Caco-2 (cell line): ENCODE data around the gene RAB3A. TPM values are rescaled to one million over a fixed set of nuclear protein-coding genes. Genes with fewer than 3 reads are reported as not detected.

ENCODE experiments used
- BruUV-seq: library from RNA; stranded (reverse); fragments of 400-500 nt; replicated peaks from 2 replicates; lab custom pipeline; 2021; lab: Mats Ljungman, UMichigan
- CTCF ChIA-PET: fragments of 300-600 bp; sonication (Branson Sonifier 250); formaldehyde crosslinking; loops from one replicate; lab custom pipeline; 2022; ENCODE audit warnings: antibody characterized with exemption; lab: Charles Lee
- POLR2A ChIA-PET: fragments of 300-600 bp; sonication (Branson Sonifier 250); formaldehyde crosslinking; loops from one replicate; lab custom pipeline; 2022; ENCODE audit warnings: antibody characterized with exemption; lab: Charles Lee
- DNase-seq, 2 experiments: peaks; one replicate each; pipeline versions ENCODE4 v3.0.0 to v3.0.0-alpha.2; 2020 to 2022
- H3K27me3 ChIP-seq: replicated peaks from 2 replicates; pipeline ENCODE4 v1.6.0; 2011; ENCODE audit warnings: low read length; ENCODE audit not compliant: control insufficient read depth, insufficient read depth
- H3K36me3 ChIP-seq: 2 replicates; pipeline ENCODE4 v1.5.1; 2011; ENCODE audit warnings: low read length; ENCODE audit not compliant: control insufficient read depth, insufficient read depth
- H3K4me1 ChIP-seq: fragments of 250-450 bp; sonication (Bioruptor Pico); 2 replicates; pipeline ENCODE4 v1.5.1; 2020; ENCODE audit warnings: mild to moderate bottlenecking
- H3K4me3 ChIP-seq: 2 replicates; pipeline ENCODE4 v1.5.1; 2011; ENCODE audit warnings: low read depth, mild to moderate bottlenecking, control low read depth, low read length
- H3K9me3 ChIP-seq: fragments of 250-450 bp; sonication (Bioruptor Pico); 2 replicates; pipeline ENCODE4 v1.5.1; 2020; ENCODE audit warnings: mild to moderate bottlenecking, moderate library complexity
- H3K27ac Mint-ChIP-seq: one replicate; pipeline ENCODE4 v1.8.0; 2022; ENCODE audit warnings: mixed read lengths; ENCODE audit not compliant: unreplicated experiment
- H3K27me3 Mint-ChIP-seq: one replicate; pipeline ENCODE4 v1.8.0; 2022; ENCODE audit warnings: mixed read lengths; ENCODE audit not compliant: insufficient read depth, unreplicated experiment
- H3K36me3 Mint-ChIP-seq: one replicate; pipeline ENCODE4 v1.8.0; 2022; ENCODE audit warnings: mild to moderate bottlenecking, mixed read lengths; ENCODE audit not compliant: insufficient read depth, unreplicated experiment
- H3K4me1 Mint-ChIP-seq: one replicate; pipeline ENCODE4 v1.8.0; 2022; ENCODE audit warnings: low read depth, mixed read lengths; ENCODE audit not compliant: unreplicated experiment
- H3K4me3 Mint-ChIP-seq: one replicate; pipeline ENCODE4 v1.8.0; 2022; ENCODE audit warnings: mild to moderate bottlenecking, moderate library complexity, mixed read lengths; ENCODE audit not compliant: unreplicated experiment
- H3K9me3 Mint-ChIP-seq: one replicate; pipeline ENCODE4 v1.8.0; 2022; ENCODE audit warnings: mixed read lengths; ENCODE audit not compliant: unreplicated experiment
- intact Hi-C: fragments of 100-400 bp; cut with micrococcal nuclease; formaldehyde crosslinking; loops from one replicate; pipeline ENCODE4 v1.10.0; 2022; ENCODE audit not compliant: unreplicated experiment
- total RNA-seq: library from RNA; stranded (reverse); gene quantifications from 2 replicates; pipeline ENCODE4 v1.2.3, GENCODE V29; 2022
- TF ChIP-seq, protein P1 (sequence below), 2 experiments: fragments of 200-600 bp in 1 of 2; IDR thresholded peaks; 1 replicate in 1 of 2; 2 replicates in 1 of 2; pipeline versions ENCODE4 v1.5.1 to v1.8.0; 2011 to 2022; ENCODE audit warnings: antibody characterized with exemption in 1 of 2, control low read depth in 1 of 2, inconsistent platforms in 1 of 2, low read depth in 1 of 2, low read length in 1 of 2, mild to moderate bottlenecking in 1 of 2, moderate library complexity in 1 of 2; ENCODE audit not compliant: insufficient read depth in 1 of 2, severe bottlenecking in 1 of 2, unreplicated experiment in 1 of 2

The RAB3A gene
- total RNA-seq, 1 experiment from 2014 or later = 2.3 TPM

- Histone ChIP-seq H3K36me3 (peaks cover 2% of the 10 kb centered on the region), H3K4me1 (peaks cover 7% of the 10 kb centered on the region), H3K9me3 (no peaks in the 10 kb centered on the region), H3K27me3 (no peaks in the 10 kb centered on the region), H3K4me3 (no peak overlapping the region)
- DNase-seq = no peak
- intact Hi-C loops = no loop called here
- Mint-ChIP-seq H3K27ac (no peak overlapping the region), H3K4me1 (peaks cover 10% of the 10 kb centered on the region), H3K27me3 (no peaks in the 10 kb centered on the region), H3K36me3 (peaks cover 53% of the 10 kb centered on the region), H3K4me3 (no peak overlapping the region), H3K9me3 (no peaks in the 10 kb centered on the region)
- BruUV-seq = no TSS peak
- TF ChIP-seq, protein P1, sequence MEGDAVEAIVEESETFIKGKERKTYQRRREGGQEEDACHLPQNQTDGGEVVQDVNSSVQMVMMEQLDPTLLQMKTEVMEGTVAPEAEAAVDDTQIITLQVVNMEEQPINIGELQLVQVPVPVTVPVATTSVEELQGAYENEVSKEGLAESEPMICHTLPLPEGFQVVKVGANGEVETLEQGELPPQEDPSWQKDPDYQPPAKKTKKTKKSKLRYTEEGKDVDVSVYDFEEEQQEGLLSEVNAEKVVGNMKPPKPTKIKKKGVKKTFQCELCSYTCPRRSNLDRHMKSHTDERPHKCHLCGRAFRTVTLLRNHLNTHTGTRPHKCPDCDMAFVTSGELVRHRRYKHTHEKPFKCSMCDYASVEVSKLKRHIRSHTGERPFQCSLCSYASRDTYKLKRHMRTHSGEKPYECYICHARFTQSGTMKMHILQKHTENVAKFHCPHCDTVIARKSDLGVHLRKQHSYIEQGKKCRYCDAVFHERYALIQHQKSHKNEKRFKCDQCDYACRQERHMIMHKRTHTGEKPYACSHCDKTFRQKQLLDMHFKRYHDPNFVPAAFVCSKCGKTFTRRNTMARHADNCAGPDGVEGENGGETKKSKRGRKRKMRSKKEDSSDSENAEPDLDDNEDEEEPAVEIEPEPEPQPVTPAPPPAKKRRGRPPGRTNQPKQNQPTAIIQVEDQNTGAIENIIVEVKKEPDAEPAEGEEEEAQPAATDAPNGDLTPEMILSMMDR (IDR thresholded peaks at IDR 0.05; ENCODE audit: insufficient read depth in 1 of 2, low read depth in 1 of 2, low read length in 1 of 2, severe bottlenecking in 1 of 2, unreplicated experiment in 1 of 2) = no peak
- ChIA-PET POLR2A (no interaction called here), CTCF (no interaction called here)
Observed at GRCh38 chr19:18158467-18158866, 45.4 kb downstream of the RAB3A start.

DNA sequence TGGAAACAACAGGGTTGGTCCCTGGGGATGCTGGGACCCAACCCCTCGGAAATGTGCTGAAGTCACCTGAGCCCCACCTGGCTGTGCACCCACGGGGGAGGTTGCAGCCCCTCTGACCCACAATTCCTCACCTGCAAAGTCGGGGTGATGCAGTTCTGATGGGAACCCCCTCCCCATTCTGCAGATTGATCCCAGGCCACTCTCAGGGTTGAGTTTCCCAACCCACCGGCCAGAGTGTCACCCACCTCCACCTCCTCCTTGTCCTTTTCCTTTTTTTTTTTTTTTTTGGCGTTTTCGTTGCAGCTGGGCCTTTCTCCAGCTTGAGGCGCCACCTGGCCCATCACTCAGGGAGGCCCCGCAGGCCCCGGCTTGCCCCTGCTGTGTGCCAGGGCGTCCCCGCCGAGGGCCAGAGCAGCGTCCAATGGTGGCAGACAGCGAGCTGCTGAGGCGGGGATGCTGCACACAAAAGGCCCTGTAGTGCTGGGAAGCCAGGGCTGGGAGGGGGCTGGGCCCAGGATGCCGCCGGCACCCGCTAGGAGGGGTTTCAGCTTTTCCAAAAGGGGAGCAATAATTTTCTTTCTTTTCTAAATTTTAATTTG lies 46.3 kb downstream of the RAB3A start:
- CTCF ChIA-PET = interaction anchor here (0.6 kb wide), 1 partner anchor 71 kb away, joined by 5 read pairs; no protein-coding TSS in a partner anchor
- Histone ChIP-seq H3K27me3 (no peaks in the 10 kb centered on the region), H3K4me1 (peaks cover 7% of the 10 kb centered on the region), H3K4me3 (no peak overlapping the region), H3K9me3 (no peaks in the 10 kb centered on the region), H3K36me3 (peaks cover 2% of the 10 kb centered on the region)
- TF ChIP-seq, protein P1 (IDR thresholded peaks at IDR 0.05; ENCODE audit: insufficient read depth in 1 of 2, low read depth in 1 of 2, low read length in 1 of 2, severe bottlenecking in 1 of 2, unreplicated experiment in 1 of 2) = no peak
- Mint-ChIP-seq H3K36me3 (peaks cover 48% of the 10 kb centered on the region), H3K27ac (no peak overlapping the region), H3K4me3 (no peak overlapping the region), H3K4me1 (peaks cover 10% of the 10 kb centered on the region), H3K9me3 (no peaks in the 10 kb centered on the region), H3K27me3 (no peaks in the 10 kb centered on the region)
- POLR2A ChIA-PET = no interaction called here
- no peak for DNase-seq
- intact Hi-C loops = no loop called here
- BruUV-seq = no TSS peak

DNA sequence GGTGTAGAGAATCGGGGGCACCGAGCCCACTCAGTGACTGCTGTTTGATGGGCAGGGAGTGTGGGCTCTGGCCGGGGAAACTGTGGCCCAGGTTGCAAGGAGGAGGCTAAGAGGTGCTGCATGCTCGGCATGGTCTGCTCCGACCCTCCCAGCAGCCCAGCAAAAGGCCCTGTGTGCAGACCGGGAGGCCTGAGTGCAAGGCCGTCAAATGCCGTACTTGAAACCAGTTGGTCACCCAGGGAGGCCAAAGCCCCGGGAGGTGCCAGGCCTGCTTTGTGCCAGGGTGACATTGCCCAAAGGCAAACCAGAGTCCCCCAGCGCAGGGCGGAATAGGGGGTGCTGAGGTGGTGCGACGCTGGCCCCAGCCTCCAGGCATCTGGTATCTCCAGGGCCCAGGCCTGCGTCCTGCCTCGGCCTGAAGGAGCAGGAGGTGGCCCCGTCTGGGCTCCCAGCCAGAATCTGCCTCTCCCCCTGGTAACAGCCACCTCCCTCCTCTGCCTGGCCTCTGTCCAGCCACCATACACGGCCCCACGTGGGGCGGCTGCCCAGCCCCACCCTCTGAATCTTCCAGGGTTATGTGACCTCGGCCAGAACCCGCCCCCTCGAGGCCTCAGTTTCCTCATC lies 46.9 kb downstream of the RAB3A start:
- DNase-seq = no peak
- no peaks in the 10 kb centered on the region for H3K27me3 Mint-ChIP-seq

More for the DNA sequence above, 46.9 kb downstream of the RAB3A start:
- Mint-ChIP-seq H3K36me3 (peaks cover 48% of the 10 kb centered on the region), H3K9me3 (no peaks in the 10 kb centered on the region), H3K27ac (no peak overlapping the region), H3K4me1 (peaks cover 10% of the 10 kb centered on the region), H3K4me3 (no peak overlapping the region)
- intact Hi-C loops = no loop called here
- Histone ChIP-seq H3K27me3 (no peaks in the 10 kb centered on the region), H3K4me3 (no peak overlapping the region), H3K36me3 (no peaks in the 10 kb centered on the region; the same call in 1 of the 2 replicates), H3K9me3 (no peaks in the 10 kb centered on the region), H3K4me1 (peaks cover 7% of the 10 kb centered on the region)
- BruUV-seq = no TSS peak
- ChIA-PET POLR2A (no interaction called here), CTCF (interaction anchor here (0.6 kb wide), 1 partner anchor 72 kb away, joined by 5 read pairs; no protein-coding TSS in a partner anchor)
- TF ChIP-seq, protein P1 (IDR thresholded peaks at IDR 0.05; ENCODE audit: insufficient read depth in 1 of 2, low read depth in 1 of 2, low read length in 1 of 2, severe bottlenecking in 1 of 2, unreplicated experiment in 1 of 2) = no peak
